GM12878 (cell line): ENCODE data around the gene RUBCNL. TPM values are rescaled to one million over a fixed set of nuclear protein-coding genes. Genes with fewer than 3 reads are reported as not detected.

Experiments
- ATAC-seq: fragments of 200-7000 bp; cut with Tn5 transposase; 3 replicates; pipeline ENCODE4 v1.9.1; 2020; ENCODE audit warnings: mild to moderate bottlenecking, moderate library complexity
- BruUV-seq: library from RNA; stranded (reverse); fragments of 400-500 nt; replicated peaks from 2 replicates; lab custom pipeline; 2021; lab: Mats Ljungman, UMichigan
- CTCF ChIA-PET: fragments of 300-600 bp; sonication (Branson Sonifier 250); formaldehyde crosslinking; extraction: SDS; loops from one replicate; lab custom pipeline; 2021; ENCODE audit warnings: inconsistent platforms; lab: Yijun Ruan, JAX
- POLR2A ChIA-PET: fragments of 350-600 bp; formaldehyde crosslinking; extraction: SDS; loops from one replicate; lab custom pipeline; 2021; ENCODE audit warnings: inconsistent platforms; lab: Charles Lee
- RAD21 ChIA-PET: fragments of 300-600 bp; sonication (Branson Sonifier 250); formaldehyde crosslinking; loops from one replicate; lab custom pipeline; 2023; ENCODE audit warnings: antibody characterized with exemption; ENCODE audit not compliant: unreplicated experiment; lab: Charles Lee
- SMC1A ChIA-PET: fragments of 300-600 bp; sonication (Branson Sonifier 250); formaldehyde crosslinking; loops from one replicate; lab custom pipeline; 2023; ENCODE audit not compliant: unreplicated experiment, uncharacterized antibody; lab: Charles Lee
- DNase-seq: peaks from one replicate; pipeline ENCODE4 v3.0.0-alpha.2; 2011; ENCODE audit warnings: low read depth, low spot score
- FAIRE-seq: peaks from 3 replicates; lab custom pipeline; 2011; peaks lifted over from hg19 to GRCh38; lab: Jason Lieb, UNC
- H2AFZ ChIP-seq: 2 replicates; pipeline ENCODE4 v1.6.0; 2011; ENCODE audit warnings: low read depth, low read length, control low read depth; ENCODE audit not compliant: control insufficient read depth
- H3K27ac ChIP-seq: 2 replicates; pipeline ENCODE4 v1.5.1; 2011; ENCODE audit warnings: control low read depth; ENCODE audit not compliant: control insufficient read depth, insufficient read depth
- H3K27me3 ChIP-seq, 2 experiments: replicated peaks in 1 of 2; 2 replicates each; pipeline versions ENCODE4 v1.6.0 to v1.6.1; 2011; ENCODE audit warnings: low read length in 1 of 2; ENCODE audit not compliant: control insufficient read depth in 2 of 2, insufficient read depth in 2 of 2
- H3K36me3 ChIP-seq, 2 experiments: 2 replicates each; pipeline ENCODE4 v1.5.1; 2011; ENCODE audit warnings: low read length in 1 of 2; ENCODE audit not compliant: control insufficient read depth in 2 of 2, insufficient read depth in 2 of 2
- H3K4me1 ChIP-seq: 2 replicates; pipeline ENCODE4 v1.6.1; 2011; ENCODE audit warnings: mild to moderate bottlenecking, low read length, moderate library complexity, mixed read lengths; ENCODE audit not compliant: control insufficient read depth, insufficient read depth
- H3K4me2 ChIP-seq: 2 replicates; pipeline ENCODE4 v1.6.0; 2011; ENCODE audit warnings: control low read depth; ENCODE audit not compliant: control insufficient read depth, insufficient read depth
- H3K4me3 ChIP-seq: fragments of 200-600 bp; sonication (generic); 2 replicates; pipeline ENCODE4 v1.5.1; 2016
- H3K79me2 ChIP-seq: 2 replicates; pipeline ENCODE4 v1.6.0; 2011; ENCODE audit warnings: low read length; ENCODE audit not compliant: control insufficient read depth, insufficient read depth
- H3K9ac ChIP-seq: 2 replicates; pipeline ENCODE4 v1.8.0; 2011; ENCODE audit warnings: low read length, control low read depth, mixed read lengths; ENCODE audit not compliant: control insufficient read depth, insufficient read depth
- H3K9me3 ChIP-seq: replicated peaks from 3 replicates; pipeline ENCODE4 v1.5.1; 2011; ENCODE audit warnings: mild to moderate bottlenecking, low read length; ENCODE audit not compliant: control insufficient read depth, insufficient read depth
- H4K20me1 ChIP-seq: 2 replicates; pipeline ENCODE4 v1.6.0; 2011; ENCODE audit not compliant: control insufficient read depth, insufficient read depth
- CBX3 ChIP-seq: fragments of 200-600 bp; sonication (generic); IDR thresholded peaks from 2 replicates; pipeline ENCODE4 v1.6.1; 2016; ENCODE audit warnings: low read depth, borderline replicate concordance
- ESRRA ChIP-seq: IDR thresholded peaks from 2 replicates; pipeline ENCODE4 v1.6.1; 2012; ENCODE audit warnings: mild to moderate bottlenecking, low read length, improper control_type of control experiment
- MXI1 ChIP-seq: fragments of 150-350 bp; IDR thresholded peaks from 2 replicates; pipeline ENCODE4 v1.6.1; 2011; ENCODE audit warnings: low read depth, mild to moderate bottlenecking, inconsistent platforms, low read length, improper control_type of control experiment
- NFYA ChIP-seq: IDR thresholded peaks from 2 replicates; pipeline ENCODE4 v1.6.1; 2011; ENCODE audit warnings: low read depth, mild to moderate bottlenecking, low read length, improper control_type of control experiment, borderline replicate concordance
- RELB ChIP-seq: fragments of 450-650 bp; IDR thresholded peaks from 2 replicates; pipeline ENCODE4 v1.6.1; 2017; ENCODE audit warnings: low read depth, mild to moderate bottlenecking, moderate library complexity
- SMARCA5 ChIP-seq: fragments of 450-650 bp; IDR thresholded peaks from 2 replicates; pipeline ENCODE4 v1.6.1; 2017; ENCODE audit warnings: mild to moderate bottlenecking
- TCF12 ChIP-seq: IDR thresholded peaks from 2 replicates; pipeline ENCODE4 v1.6.1; 2011; ENCODE audit warnings: low read depth, mild to moderate bottlenecking, low read length
- TCF3 ChIP-seq: IDR thresholded peaks from 2 replicates; pipeline ENCODE4 v1.6.1; 2012; ENCODE audit warnings: low read depth, mild to moderate bottlenecking, low read length, borderline replicate concordance; ENCODE audit not compliant: insufficient read depth
- TCF7 ChIP-seq: IDR thresholded peaks from 2 replicates; pipeline ENCODE4 v1.6.1; 2014; ENCODE audit warnings: antibody characterized with exemption, borderline replicate concordance
- ZBTB40 ChIP-seq: fragments of 450-650 bp; IDR thresholded peaks from 2 replicates; pipeline ENCODE4 v1.6.1; 2016; ENCODE audit warnings: mild to moderate bottlenecking, moderate library complexity, borderline replicate concordance
- ZNF622 ChIP-seq: fragments of 450-650 bp; IDR thresholded peaks from 2 replicates; pipeline ENCODE4 v1.6.1; 2017; ENCODE audit warnings: mild to moderate bottlenecking, inconsistent platforms
- WGBS: methylation state at CpG from one replicate; pipeline ENCODE4 v1.1.6; 2016; ENCODE audit warnings: low lambda C conversion rate; ENCODE audit not compliant: insufficient replicate concordance, insufficient coverage; ENCODE audit errors: missing lambda C conversion rate; 5-methylcytosine and 5-hydroxymethylcytosine counted together
- in situ Hi-C: fragments of 300-500 bp; cut with MboI; formaldehyde crosslinking; loops from 9 replicates; pipeline ENCODE4 v1.14.3; 2018; ENCODE audit warnings: mixed read lengths
- intact Hi-C: fragments of 100-400 bp; cut with micrococcal nuclease; formaldehyde crosslinking; loops from one replicate; pipeline ENCODE4 v1.14.2; 2022; ENCODE audit not compliant: unreplicated experiment
- polyA plus RNA-seq, 11 experiments: library from polyadenylated mRNA; depleted of rRNA in 4 of 11; unstranded in 6 of 11; stranded (reverse) in 5 of 11; fragments of >200 nt; fragmentation: Nextera tagmentation in 4 of 11; fragmentation: Illumina TruSeq in 1 of 11; extraction: Ambion mirVana in 4 of 11; extraction: Trizol in 1 of 11; gene quantifications; 1 replicate in 1 of 11; 2 replicates in 10 of 11; pipeline versions ENCODE4 v1.2.1 to v1.2.3, GENCODE V29; 2011 to 2016; ENCODE audit warnings: inconsistent platforms in 2 of 11, missing spikeins in 2 of 11, low read depth in 1 of 11
- total RNA-seq, 4 experiments: library from RNA; depleted of rRNA in 3 of 4; stranded (reverse); fragments of >200 nt in 3 of 4; fragmentation: Illumina TruSeq in 1 of 4; extraction: Trizol in 1 of 4; gene quantifications; 2 replicates each; pipeline versions ENCODE4 v1.2.1 to v1.2.3, GENCODE V29; 2013 to 2021
- TF ChIP-seq, protein P1 (sequence below): fragments of 150-350 bp; IDR thresholded peaks from 2 replicates; pipeline ENCODE4 v1.6.1; 2016; ENCODE audit warnings: low read depth, low read length

The RUBCNL gene
- total and polyA plus RNA-seq, 10 of the 15 experiments (the other 5 are each of a cell fraction or from before 2014, with no cell fraction given): 0.71 to 51.9 (median 38.2) TPM

DNA sequence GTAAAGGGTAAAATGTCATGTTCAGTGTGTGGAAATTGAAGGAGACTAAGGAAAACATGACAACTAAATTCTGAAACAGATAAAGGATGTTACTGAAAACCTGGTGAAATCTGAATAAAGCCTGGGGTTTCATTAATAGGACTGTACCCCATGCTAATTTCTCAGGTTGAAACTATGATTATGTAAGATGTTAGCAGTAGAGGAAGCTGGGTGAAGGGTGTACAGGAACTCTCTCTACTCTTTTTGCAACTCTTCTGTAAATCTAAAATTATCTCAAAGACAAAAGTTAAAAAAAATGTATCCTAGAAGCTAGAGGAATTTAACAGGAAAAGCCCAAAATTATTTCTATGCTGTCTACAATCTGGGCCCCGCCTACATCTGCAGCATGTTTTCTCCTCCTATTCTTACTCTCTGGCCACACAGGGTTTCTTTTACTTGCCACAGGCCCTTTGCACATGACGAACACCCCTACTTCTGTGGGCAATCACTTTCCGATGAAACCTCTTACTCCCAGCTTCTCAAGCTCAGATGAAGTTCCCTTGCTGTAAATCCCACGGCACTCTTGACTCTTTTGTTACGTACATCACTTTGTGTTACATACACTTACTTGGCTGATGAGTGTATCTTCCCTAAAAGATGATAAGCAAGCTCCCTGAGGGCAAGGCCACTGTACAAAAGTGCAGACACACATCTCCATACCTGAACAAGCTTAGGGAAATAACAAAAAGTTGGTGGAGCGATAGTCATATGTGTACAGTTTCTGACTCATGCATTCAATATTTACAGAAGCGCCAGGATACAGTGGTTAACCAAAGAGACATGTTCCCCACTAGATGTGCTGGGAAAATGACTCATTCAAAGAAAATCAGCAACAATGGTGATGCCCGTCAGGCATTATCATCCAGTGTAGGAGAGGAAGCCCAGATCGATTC lies 32.6 kb downstream of the RUBCNL start:
- intact Hi-C loops: no loop called here
- FAIRE-seq (peak; percentile 23), ATAC-seq (peak; percentile 79), DNase-seq (peak; percentile 53)
- Histone ChIP-seq H3K9ac (no peak overlapping the region), H2AFZ (no peak overlapping the region), H3K36me3 (peaks cover 2 to 38% of the 10 kb centered on the region in 2 experiments), H3K4me2 (no peak overlapping the region), H3K9me3 (peaks cover 9% of the 10 kb centered on the region; the same call in 2 of the 3 replicates), H3K4me1 (no peaks in the 10 kb centered on the region; the same call in 1 of the 2 replicates), H3K4me3 (no peak overlapping the region), H3K79me2 (no peaks in the 10 kb centered on the region), H4K20me1 (no peaks in the 10 kb centered on the region), H3K27ac (no peak overlapping the region), H3K27me3 (no peaks in the 10 kb centered on the region)
- WGBS: 54% methylated on average over 9 of the region's 9 CpGs
- ChIA-PET CTCF (interaction anchor here (0.8 to 1.5 kb wide), 2 partner anchors 9 to 74 kb away, joined by 3 read pairs; no protein-coding TSS in a partner anchor), SMC1A (interaction anchor here (1.3 to 1.4 kb wide), 3 partner anchors 10 to 36 kb away, joined by 3 to 6 read pairs (median 4); no protein-coding TSS in a partner anchor), POLR2A (interaction anchor here (0.5 to 1.0 kb wide), 3 partner anchors 11 to 193 kb away, joined by 3 to 4 read pairs (median 4); no protein-coding TSS in a partner anchor), RAD21 (no interaction called here)
- in situ Hi-C loops: no loop called here
- TSS peak; percentile 21 for BruUV-seq
- TF ChIP-seq ZBTB40 (no peak), CBX3 (no peak), MXI1 (no peak), ZNF622 (no peak), SMARCA5 (no peak), TCF7 (peak; percentile 64), ESRRA (no peak), RELB (no peak), TCF3 (no peak), TCF12 (0 out of 2 replicates have a peak, but pooled peaks have one; percentile 28), NFYA (no peak)
- TF ChIP-seq, protein P1, sequence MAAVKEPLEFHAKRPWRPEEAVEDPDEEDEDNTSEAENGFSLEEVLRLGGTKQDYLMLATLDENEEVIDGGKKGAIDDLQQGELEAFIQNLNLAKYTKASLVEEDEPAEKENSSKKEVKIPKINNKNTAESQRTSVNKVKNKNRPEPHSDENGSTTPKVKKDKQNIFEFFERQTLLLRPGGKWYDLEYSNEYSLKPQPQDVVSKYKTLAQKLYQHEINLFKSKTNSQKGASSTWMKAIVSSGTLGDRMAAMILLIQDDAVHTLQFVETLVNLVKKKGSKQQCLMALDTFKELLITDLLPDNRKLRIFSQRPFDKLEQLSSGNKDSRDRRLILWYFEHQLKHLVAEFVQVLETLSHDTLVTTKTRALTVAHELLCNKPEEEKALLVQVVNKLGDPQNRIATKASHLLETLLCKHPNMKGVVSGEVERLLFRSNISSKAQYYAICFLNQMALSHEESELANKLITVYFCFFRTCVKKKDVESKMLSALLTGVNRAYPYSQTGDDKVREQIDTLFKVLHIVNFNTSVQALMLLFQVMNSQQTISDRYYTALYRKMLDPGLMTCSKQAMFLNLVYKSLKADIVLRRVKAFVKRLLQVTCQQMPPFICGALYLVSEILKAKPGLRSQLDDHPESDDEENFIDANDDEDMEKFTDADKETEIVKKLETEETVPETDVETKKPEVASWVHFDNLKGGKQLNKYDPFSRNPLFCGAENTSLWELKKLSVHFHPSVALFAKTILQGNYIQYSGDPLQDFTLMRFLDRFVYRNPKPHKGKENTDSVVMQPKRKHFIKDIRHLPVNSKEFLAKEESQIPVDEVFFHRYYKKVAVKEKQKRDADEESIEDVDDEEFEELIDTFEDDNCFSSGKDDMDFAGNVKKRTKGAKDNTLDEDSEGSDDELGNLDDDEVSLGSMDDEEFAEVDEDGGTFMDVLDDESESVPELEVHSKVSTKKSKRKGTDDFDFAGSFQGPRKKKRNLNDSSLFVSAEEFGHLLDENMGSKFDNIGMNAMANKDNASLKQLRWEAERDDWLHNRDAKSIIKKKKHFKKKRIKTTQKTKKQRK: no peak
